NCI-H510A (cell line): ENCODE measurements around the gene PPOX.

Experiments
- DNase-seq: peaks from one replicate; lab custom pipeline; 2025; lab: John Stamatoyannopoulos, UW

Gene PPOX

DNA sequence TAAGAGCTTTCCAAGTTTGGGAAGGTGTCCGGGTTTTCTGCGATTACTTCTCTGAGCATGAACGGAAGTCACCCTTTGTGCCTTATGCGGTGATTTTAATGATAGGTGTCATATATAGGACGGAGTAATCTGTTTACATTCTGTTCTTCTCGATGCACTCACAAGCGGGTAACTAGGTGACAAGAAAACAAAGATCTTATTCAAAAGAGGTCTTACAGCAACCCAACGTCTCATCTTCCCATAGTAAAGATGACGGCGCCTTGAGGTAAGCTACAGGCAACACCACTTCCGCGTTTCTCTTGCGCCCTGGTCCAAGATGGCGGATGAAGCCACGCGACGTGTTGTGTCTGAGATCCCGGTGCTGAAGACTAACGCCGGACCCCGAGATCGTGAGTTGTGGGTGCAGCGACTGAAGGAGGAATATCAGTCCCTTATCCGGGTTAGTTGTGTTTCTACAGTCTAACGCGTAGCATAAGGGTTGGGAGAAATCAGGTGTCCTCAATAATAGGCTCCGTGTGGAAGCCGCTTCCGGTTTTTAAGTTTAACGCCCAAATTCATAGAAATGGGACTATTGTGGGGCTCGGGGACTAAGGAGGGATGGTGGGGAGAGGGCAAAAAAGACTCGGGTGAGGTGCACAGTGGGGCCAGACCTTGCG, 12.4 kb upstream of the PPOX start, which contains the start of gene UFC1:
UFC1 (plus strand) TSS at position 297 of the 656 bp plus-strand sequence; CDS start at position 317, 20 bp downstream.
- peak; percentile 56 for DNase-seq

DNA sequence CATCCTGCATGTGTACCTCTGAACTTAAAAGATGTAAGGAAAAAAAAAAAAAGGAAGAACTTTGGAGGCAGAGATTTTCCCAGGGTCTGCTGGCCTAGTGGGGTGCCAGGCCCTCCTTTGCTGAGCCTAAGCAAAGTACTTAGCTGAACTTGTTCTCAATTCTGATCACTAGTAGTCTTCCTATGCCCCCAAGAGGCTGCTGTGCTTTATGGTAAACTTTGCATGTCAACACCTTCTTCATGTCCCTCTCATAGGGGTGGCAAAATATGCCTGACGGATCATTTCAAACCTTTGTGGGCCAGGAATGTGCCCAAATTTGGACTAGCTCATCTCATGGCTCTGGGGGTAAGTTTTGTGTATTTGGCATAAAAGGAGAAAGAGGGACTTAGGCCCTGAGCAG, 8.4 kb upstream of the PPOX start:
- DNase-seq: no peak

DNA sequence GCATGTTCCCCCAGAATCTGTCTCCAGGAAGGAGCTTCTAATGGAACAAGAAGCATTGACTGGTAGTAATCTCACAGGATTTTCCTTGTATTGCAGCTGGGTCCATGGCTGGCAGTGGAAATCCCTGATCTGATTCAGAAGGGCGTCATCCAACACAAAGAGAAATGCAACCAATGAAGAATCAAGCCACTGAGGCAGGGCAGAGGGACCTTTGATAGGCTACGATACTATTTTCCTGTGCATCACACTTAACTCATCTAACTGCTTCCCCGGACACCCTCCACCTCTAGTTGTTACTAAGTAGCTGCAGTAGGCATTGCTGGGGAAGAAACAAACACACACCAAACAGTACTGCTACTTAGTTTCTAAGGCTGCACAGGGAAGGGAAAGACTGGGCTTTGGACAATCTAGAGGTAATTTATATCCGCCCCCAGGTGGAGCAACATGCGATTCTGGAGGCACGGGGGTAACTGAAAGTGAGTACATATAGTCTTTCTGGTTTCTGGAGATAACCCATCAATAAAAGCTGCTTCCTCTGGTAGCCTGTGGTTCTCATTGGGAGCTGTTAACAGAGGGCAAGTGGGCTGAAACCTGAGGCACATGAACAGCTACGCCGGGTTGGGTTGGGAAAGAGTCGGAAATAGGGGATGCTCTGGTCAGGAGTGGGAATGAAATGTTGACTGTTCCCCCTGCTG, 7.8 kb upstream of the PPOX start:
- no peak for DNase-seq

DNA sequence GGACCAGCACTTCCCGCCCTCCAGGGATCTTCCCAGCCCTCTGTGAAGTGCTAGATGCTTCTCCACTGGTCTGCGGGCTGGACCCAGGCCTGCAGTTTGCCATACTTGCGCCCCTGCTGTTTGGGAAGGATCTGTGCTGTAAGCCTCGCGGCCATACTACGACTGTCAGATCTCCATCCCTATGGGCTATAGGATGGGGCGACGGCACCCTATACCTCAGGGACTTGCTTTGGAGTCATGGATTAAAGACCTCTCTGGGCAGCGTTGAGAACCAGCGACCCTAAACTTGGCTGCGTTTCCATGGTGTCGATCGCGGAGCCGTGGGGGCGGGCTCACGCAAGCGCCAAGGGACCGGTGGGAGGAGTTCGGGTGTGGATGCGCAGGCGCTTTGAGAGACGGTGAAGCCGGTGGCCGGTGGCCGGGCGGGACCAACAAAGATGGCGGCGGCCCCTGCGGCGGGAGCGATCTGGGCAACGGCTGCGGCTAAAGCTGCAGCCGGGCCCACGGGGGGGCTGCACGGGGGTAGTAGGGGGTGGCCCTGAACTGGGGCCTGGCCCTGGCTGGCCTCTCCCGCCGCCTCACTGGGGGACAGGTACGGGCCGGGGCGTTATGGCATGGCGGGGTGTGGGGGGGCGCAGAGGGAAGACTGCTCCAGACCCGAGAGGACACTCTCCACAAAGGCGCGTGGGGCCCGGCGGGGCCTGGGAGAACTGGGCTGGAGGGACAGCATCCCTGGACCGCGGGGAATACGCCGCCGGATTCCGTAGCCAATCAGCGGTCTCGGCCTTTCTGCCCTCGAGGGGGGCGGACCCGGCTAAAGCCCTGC, 6.9 kb upstream of the PPOX start, which contains the start of gene USP21:
USP21 (plus strand) TSS at position 414 of the 826 bp plus-strand sequence. CDS start 1,141 bp downstream, outside the sequence.
- peak; percentile 77 for DNase-seq

DNA sequence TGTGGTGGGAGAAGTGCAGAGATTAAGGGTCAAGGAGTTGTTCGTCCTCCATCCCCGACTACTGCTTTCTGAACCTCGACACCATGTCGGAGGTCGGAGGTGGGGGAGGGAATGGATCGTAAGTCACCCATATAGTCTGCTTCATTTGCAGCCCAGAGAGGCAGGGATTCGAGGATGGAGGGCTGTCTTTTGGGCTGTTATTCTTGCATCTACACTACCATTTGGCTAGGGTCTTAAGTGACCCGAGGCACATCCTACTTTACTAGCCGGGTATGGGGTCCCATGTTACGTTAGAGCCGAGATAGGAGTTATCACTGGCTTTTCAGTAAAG, 6.3 kb upstream of the PPOX start:
- DNase-seq: no peak

DNA sequence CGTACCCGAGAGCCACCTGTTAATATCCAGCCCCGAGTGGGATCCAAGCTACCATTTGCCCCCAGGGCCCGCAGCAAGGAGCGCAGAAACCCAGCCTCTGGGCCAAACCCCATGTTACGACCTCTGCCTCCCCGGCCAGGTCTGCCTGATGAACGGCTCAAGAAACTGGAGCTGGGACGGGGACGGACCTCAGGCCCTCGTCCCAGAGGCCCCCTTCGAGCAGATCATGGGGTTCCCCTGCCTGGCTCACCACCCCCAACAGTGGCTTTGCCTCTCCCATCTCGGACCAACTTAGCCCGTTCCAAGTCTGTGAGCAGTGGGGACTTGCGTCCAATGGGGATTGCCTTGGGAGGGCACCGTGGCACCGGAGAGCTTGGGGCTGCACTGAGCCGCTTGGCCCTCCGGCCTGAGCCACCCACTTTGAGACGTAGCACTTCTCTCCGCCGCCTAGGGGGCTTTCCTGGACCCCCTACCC, 5.5 kb upstream of the PPOX start:
- no peak for DNase-seq

DNA sequence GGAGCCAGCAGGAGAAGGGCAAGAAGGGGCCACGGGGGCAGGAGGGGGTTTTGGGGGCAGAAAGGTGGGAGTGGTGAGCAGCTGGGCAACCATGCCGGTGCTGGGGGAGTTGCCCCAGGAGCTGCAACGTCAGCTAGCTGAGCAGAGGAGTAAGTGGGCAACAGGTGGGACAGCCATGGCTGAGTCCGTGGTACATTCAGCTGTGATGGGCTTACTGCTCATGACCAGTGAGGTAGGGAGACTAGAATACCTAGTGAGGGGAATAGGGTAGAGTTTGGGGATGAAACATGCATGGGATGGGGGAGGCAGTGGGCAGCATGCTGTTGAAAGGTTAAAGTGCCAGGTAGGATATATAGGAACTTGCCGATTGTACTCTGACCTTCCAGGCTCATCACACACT, 4.6 kb upstream of the PPOX start:
- no peak for DNase-seq

DNA sequence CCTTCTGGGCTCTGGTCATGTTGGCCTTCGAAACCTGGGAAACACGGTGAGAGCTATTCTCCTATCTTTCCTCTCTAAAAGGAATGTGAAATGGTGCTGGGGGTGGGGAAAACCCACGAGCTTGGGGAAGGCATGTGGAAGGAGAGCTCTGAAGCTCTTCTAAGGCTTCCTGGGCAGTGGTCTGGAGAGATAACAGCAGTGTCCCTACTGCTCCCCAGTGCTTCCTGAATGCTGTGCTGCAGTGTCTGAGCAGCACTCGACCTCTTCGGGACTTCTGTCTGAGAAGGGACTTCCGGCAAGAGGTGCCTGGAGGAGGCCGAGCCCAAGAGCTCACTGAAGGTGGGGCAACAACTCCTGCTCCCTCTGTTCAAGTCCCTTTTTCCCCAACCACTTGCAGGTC, 4.2 kb upstream of the PPOX start:
- DNase-seq: no peak

DNA sequence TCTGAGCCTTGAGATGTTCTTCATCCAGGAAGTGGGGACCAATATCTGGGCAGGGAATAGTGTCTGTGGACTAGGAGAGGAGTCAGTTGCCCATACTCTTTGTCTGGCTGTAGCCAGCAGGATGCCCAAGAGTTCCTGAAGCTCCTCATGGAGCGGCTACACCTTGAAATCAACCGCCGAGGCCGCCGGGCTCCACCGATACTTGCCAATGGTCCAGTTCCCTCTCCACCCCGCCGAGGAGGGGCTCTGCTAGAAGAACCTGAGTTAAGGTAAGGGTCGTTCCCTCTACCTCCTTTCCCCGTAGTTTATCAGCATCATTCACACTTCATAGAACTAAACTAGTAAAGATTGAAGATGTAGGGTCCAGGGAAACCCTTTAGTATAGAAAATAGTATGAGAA, 3.4 kb upstream of the PPOX start:
- DNase-seq: no peak

DNA sequence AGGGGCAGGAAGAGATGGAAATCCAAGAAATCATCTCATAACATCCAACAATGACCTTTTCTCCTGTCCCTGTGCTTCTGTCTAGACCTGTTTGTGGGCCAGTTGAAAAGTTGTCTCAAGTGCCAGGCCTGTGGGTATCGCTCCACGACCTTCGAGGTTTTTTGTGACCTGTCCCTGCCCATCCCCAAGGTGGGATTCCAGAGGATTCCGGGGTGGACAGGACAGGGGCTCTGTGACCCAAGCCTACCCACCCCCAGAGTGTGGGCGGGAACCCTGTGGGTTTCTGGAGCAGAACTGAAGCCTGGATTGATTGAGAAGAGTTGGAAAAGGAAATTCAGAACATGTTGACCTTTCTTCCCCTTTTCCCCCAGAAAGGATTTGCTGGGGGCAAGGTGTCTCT, 2.4 kb upstream of the PPOX start:
- DNase-seq: no peak

DNA sequence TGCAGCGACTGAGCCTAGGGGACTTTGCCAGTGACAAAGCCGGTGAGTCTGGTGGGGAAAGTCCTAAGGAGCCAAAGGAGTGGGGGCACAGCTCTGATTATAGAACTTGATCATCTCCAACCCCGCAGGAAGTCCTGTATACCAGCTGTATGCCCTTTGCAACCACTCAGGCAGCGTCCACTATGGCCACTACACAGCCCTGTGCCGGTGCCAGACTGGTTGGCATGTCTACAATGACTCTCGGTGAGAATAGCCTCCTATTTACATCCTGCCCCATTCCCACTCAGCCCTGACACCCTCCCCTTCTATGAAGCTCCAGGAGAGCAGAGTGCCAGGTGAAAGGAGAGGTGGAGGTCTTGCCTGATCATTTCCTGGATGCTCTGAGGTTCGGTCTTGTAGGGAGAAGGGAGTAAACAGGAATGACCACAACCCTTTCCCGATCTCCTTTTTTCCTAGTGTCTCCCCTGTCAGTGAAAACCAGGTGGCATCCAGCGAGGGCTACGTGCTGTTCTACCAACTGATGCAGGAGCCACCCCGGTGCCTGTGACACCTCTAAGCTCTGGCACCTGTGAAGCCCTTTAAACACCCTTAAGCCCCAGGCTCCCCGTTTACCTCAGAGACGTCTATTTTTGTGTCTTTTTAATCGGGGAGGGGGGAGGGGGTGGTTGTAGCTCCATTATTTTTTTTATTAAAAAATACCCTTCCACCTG, 1.2 kb upstream of the PPOX start:
- no peak for DNase-seq

DNA sequence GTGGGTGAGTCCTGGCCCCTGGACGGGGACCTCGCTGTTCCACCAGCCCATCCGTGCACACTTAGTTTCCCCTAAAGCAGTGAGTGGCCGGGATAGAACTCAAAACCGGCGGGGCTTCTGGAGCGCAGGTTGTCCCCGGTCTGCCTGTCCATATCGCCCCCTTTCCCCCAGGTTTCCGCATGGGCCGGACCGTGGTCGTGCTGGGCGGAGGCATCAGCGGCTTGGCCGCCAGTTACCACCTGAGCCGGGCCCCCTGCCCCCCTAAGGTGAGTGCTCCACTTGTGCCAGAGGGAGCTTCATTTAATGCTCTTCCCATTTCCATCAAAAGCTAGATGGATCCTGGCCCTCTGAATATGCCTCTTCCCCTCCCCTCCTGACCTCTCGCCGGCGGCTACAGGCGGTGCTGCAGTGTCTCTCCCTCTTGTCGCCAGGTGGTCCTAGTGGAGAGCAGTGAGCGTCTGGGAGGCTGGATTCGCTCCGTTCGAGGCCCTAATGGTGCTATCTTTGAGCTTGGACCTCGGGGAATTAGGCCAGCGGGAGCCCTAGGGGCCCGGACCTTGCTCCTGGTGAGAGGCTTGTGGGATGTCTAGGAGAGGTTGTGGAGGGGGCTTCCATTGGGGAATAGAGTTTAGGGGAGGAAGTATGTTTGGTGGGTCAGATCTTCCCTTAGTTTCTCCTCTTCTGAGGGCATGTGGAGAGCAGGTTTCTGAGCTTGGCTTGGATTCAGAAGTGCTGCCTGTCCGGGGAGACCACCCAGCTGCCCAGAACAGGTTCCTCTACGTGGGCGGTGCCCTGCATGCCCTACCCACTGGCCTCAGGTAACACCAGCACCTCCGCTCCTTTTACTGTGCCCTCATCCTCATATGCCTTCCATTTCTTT, 683 bp downstream of the PPOX start:
- no peak for DNase-seq

DNA sequence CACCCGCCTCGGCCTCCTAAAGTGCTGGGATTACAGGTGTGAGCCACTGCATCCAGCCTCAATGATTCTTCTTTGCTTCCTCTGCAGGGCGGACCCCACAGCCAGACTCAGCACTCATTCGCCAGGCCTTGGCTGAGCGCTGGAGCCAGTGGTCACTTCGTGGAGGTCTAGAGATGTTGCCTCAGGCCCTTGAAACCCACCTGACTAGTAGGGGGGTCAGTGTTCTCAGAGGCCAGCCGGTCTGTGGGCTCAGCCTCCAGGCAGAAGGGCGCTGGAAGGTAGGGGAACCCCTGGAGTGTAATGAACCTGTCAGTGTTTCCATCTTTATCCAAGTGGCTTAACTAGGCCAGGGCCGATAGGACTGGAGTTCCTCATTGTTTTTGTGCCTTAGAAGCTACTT, 2.7 kb downstream of the PPOX start:
- DNase-seq: no peak

DNA sequence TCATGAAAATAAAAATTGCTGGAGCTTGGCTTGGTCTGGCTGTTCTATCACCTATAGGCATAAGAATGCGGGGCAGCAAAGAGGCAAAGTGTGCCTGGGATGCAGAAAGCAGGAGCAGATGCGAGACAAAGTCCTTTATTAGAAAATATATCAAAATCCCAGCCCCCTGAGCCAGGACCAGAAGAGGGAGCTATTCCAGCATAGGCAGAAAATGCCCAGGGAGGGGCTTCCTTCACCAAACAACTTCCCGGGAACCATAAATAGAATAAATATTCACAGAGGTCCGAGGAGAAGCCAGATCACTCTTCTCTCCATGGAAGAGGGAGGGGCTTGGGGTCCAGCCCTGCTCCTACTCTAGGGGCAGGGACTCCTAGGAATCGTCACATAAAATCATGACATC, 5.0 kb downstream of the PPOX start:
- DNase-seq: no peak

DNA sequence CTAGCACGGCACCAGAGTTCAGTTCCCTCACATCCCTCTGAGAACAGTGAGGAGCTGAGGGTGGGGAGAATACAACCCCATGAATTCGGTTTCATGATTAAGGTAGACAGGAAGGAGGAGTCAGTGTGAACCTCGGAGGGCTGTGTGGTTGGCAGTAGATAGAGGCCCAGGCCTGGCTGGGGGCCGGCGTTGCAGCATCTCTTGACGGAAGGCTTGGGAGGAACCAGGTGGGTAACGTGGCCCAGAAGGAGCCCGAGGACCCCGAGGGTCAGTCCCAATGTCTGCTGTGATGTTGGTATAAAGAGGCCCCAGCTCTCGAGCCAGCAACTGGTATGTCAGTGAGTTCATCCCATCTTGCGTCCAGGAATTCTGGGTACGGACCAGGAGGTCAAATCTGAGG, 5.5 kb downstream of the PPOX start:
- no peak for DNase-seq

DNA sequence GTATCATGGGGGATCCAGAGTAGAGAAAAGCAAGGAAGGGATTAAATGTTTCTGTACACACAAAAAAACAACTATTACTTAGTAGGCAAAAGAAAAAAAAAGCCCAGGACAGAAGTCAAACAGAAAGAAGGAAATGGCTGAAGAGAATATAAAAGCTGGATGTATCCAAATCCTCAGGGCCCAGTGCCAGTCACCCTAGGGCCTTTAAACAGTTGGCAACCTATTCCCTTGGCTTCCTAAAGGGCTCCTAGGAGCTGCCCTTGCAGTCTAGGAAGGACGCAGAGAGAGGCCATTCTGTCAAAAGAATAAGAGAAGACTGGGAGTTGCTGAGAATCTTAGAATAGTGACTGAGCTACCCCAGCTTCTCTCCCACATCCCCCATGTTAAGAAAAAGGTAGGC, 6.1 kb downstream of the PPOX start:
- DNase-seq: no peak

DNA sequence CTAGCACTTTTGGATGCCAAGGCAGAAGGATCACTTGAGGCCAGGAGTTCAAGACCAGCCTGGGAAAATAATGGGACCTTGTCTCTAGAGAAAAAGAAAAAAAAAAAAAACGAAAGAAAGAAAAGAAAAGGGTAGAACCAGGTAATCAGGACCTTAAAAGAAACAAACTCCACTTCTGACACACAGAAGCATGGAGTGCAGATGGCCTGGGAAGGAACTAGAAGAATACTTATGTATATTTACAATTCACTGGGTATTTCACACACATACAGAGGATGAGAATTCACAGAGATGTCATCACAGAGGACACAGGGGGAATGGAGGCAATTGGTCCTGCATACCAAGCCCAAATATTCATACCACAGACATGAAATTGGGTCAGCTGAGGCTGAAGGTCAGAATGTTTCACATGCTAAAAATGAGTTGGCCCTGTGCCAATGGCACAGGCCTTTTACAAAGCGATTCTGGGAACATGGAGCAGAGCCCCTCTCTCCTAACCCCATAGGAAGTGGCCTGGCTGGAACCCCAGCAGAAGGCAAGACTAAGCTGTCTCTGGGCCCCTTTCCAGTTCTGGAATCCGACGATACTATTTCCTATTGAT, 6.7 kb downstream of the PPOX start:
- no peak for DNase-seq

DNA sequence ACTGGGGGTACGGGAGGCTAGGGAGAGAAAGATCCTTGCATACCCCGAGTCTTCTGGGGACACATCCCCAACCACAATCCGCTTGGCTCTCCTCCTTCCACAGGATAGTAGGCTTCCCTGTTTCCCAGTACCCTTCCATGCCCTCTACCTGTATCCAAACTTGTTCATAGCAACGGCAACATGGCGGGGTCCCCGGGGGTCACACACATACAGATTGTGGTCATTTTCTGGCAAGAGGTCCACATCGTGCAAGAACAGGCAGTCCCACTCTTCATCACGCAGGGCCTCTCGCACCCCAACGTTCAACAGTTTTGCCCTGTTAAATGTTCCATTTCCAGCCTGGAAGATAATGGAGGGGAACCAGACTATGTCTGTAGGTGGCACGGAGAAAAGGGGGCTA, 7.5 kb downstream of the PPOX start:
- DNase-seq: no peak

DNA sequence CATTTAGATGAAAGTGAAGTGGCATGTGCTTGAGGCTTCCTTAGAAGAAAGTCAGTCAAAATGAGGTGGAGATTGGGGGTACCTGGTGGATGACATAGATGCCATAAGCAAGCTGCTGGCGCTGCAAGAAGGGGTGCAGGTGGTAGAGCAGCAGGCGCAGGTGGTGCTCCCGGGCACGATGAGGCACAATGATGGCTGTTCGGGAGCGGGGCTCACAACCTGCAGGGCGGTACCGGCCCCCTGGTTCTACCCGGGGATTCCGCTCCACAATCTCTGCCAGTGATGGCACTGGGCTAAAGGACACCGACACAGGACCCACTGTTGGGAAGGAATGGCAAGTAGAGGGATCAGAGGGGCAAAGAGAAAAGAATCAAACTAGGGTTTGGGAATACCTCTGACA, 8.7 kb downstream of the PPOX start:
- DNase-seq: no peak

DNA sequence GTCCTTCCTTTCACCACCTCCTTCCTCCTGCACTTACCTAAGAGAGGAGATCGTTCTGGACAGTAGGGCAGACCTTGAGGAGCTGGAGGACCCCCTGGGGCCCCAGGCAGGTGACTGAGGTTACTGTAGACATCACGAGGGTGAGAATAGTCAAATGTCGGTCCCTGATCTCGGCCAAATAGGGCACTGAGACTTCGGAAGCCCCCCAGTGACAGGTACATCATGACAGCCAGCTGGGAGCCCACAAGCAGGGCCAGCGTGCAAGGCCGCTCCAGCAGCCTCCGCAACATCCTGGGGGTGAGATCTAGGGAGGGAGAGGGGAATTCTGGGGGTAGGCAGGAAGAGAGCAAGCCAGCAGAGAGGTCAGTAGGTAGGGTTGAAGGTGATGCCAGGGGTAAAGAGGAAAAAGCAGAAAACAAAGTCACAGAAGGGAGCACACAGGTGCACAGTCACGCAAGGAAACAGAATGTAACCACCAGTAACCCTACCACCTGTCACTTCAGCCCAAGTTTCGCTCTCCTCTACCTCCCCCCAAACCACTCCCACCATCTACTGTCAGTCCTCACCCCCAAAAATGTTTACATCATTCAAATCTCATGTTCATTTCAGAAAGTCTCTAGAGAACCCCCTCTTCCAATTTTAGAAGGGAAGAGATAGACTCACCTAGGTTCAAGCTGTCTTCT, 9.7 kb downstream of the PPOX start:
- DNase-seq: no peak
